GM10266 (cell line): ENCODE data around the gene SLC44A3.

Experiments
- DNase-seq: peaks from one replicate; pipeline ENCODE4 v3.0.0; 2012; ENCODE audit errors: extremely low spot score
- CTCF ChIP-seq: IDR thresholded peaks from 2 replicates; pipeline ENCODE4 v1.5.1; 2012; ENCODE audit warnings: mild to moderate bottlenecking, low read depth; ENCODE audit not compliant: control insufficient read depth, insufficient read depth; ENCODE audit errors: missing control alignments

The SLC44A3 gene

GRCh38 chr1:94807742-94808491 lies 12.2 kb upstream of the SLC44A3 start:
- no peak for DNase-seq
- TF ChIP-seq CTCF, result no peak

GRCh38 chr1:94808669-94809068 lies 11.5 kb upstream of the SLC44A3 start:
- no peak for TF ChIP-seq CTCF
- no peak for DNase-seq

GRCh38 chr1:94812985-94813384 lies 7.2 kb upstream of the SLC44A3 start:
- DNase-seq, result no peak
- no peak for TF ChIP-seq CTCF

- no peak for DNase-seq
- TF ChIP-seq CTCF, result no peak
These were observed 4.1 kb upstream of the SLC44A3 start for GRCh38 chr1:94816030-94816429.

GRCh38 chr1:94817712-94818111 lies 2.4 kb upstream of the SLC44A3 start:
- no peak for DNase-seq
- TF ChIP-seq CTCF, result no peak

GRCh38 chr1:94819238-94819944 lies 766 bp upstream of the SLC44A3 start:
- no peak for TF ChIP-seq CTCF
- no peak for DNase-seq

- DNase-seq, result no peak
- TF ChIP-seq CTCF, result no peak
These were observed 779 bp downstream of the SLC44A3 start for GRCh38 chr1:94820936-94821335.
